Smooth muscle cell (in vitro differentiated cells): ENCODE results near the gene SINHCAF. TPM values are rescaled to one million over a fixed set of nuclear protein-coding genes. Genes with fewer than 3 reads are reported as not detected.
"Not testable (repeated sequence)": the region's sequence is repeated elsewhere in the genome, so short reads cannot be mapped to it uniquely, and the experiment has no call there.

Experiments used
- DNase-seq: peaks from one replicate; lab custom pipeline; 2025; ENCODE audit not compliant: unreplicated experiment; lab: John Stamatoyannopoulos, UW
- H2AFZ ChIP-seq: fragments of 200-600 bp; sonication (generic); 2 replicates; pipeline ENCODE4 v1.6.0; 2016; ENCODE audit warnings: antibody characterized with exemption, low read depth, mild to moderate bottlenecking
- H3F3A ChIP-seq: fragments of 200-600 bp; sonication (generic); 2 replicates; pipeline ENCODE4 v1.6.0; 2017; ENCODE audit warnings: antibody characterized with exemption, low read depth
- H3K27ac ChIP-seq: fragments of 200-600 bp; sonication (generic); 2 replicates; pipeline ENCODE4 v1.5.1; 2016; ENCODE audit warnings: low read depth, mild to moderate bottlenecking
- H3K27me3 ChIP-seq: fragments of 200-600 bp; sonication (generic); 2 replicates; pipeline ENCODE4 v1.6.1; 2016; ENCODE audit warnings: low read depth, mild to moderate bottlenecking
- H3K36me3 ChIP-seq: fragments of 200-600 bp; sonication (generic); 2 replicates; pipeline ENCODE4 v1.5.1; 2016; ENCODE audit warnings: low read depth
- H3K4me1 ChIP-seq: fragments of 200-600 bp; sonication (generic); 2 replicates; pipeline ENCODE4 v1.5.1; 2016; ENCODE audit warnings: low read depth
- H3K4me2 ChIP-seq: fragments of 200-600 bp; sonication (generic); 2 replicates; pipeline ENCODE4 v1.6.0; 2016; ENCODE audit warnings: mild to moderate bottlenecking
- H3K4me3 ChIP-seq: fragments of 200-600 bp; sonication (generic); 2 replicates; pipeline ENCODE4 v1.5.1; 2016; ENCODE audit warnings: mild to moderate bottlenecking
- H3K79me2 ChIP-seq: fragments of 200-600 bp; sonication (generic); 2 replicates; pipeline ENCODE4 v1.6.0; 2016; ENCODE audit warnings: low read depth, mild to moderate bottlenecking
- H3K9ac ChIP-seq: fragments of 200-600 bp; sonication (generic); 2 replicates; pipeline ENCODE4 v1.6.0; 2016; ENCODE audit warnings: low read depth
- H3K9me3 ChIP-seq: fragments of 200-600 bp; sonication (generic); replicated peaks from 2 replicates; pipeline ENCODE4 v1.5.1; 2016; ENCODE audit warnings: low read depth
- H4K20me1 ChIP-seq: fragments of 200-600 bp; sonication (generic); 2 replicates; pipeline ENCODE4 v1.6.0; 2016; ENCODE audit warnings: low read depth
- WGBS: methylation state at CpG from one replicate; pipeline ENCODE4 v1.1.7; 2016; ENCODE audit warnings: low lambda C conversion rate; 5-methylcytosine and 5-hydroxymethylcytosine counted together
- polyA plus RNA-seq: library from polyadenylated mRNA; unstranded; fragments of >200 nt; fragmentation: Nextera tagmentation; extraction: Ambion mirVana; gene quantifications from 2 replicates; pipeline ENCODE4 v1.2.1, GENCODE V29; 2016
- total RNA-seq: library from RNA; depleted of rRNA; stranded (reverse); fragments of >200 nt; gene quantifications from 2 replicates; pipeline ENCODE4 v1.2.3, GENCODE V29; 2014
- TF ChIP-seq, protein P1 (sequence below): fragments of 200-600 bp; sonication (generic); IDR thresholded peaks from 2 replicates; pipeline ENCODE4 v1.5.1; 2017; ENCODE audit warnings: borderline replicate concordance, mild to moderate bottlenecking, antibody characterized with exemption; ENCODE audit not compliant: insufficient read depth, poor library complexity, severe bottlenecking

SINHCAF gene
- total and polyA plus RNA-seq, 2 experiments from 2014 or later, result 41.6 to 101 TPM

DNA sequence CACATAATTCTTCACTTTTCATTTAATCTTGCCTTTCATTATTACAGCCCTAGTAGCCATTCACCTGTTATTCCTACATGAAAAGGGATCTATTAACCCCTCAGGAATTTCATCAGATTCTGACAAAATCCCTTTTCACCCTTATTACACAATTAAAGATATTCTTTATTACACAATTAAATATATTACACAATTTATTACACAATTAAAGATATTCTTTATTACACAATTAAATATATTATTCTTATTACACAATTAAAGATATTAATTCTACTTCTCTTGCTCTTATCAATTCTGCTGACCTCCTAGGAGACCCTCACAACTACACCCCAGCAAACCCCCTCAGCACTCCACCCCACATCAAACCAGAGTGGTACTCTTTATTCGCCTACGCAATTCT lies 77.1 kb downstream of the SINHCAF start:
- H3K36me3 ChIP-seq, result no peaks in the 10 kb centered on the region
- TF ChIP-seq, protein P1, sequence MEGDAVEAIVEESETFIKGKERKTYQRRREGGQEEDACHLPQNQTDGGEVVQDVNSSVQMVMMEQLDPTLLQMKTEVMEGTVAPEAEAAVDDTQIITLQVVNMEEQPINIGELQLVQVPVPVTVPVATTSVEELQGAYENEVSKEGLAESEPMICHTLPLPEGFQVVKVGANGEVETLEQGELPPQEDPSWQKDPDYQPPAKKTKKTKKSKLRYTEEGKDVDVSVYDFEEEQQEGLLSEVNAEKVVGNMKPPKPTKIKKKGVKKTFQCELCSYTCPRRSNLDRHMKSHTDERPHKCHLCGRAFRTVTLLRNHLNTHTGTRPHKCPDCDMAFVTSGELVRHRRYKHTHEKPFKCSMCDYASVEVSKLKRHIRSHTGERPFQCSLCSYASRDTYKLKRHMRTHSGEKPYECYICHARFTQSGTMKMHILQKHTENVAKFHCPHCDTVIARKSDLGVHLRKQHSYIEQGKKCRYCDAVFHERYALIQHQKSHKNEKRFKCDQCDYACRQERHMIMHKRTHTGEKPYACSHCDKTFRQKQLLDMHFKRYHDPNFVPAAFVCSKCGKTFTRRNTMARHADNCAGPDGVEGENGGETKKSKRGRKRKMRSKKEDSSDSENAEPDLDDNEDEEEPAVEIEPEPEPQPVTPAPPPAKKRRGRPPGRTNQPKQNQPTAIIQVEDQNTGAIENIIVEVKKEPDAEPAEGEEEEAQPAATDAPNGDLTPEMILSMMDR, result no peak
- DNase-seq, result no peak
- WGBS, result 95% methylated on average over 2 of the region's 2 CpGs
- no peaks in the 10 kb centered on the region for H3K4me1 ChIP-seq
- H3K4me2 ChIP-seq, result no peak overlapping the region
- no peaks in the 10 kb centered on the region for H3F3A ChIP-seq
- no peaks in the 10 kb centered on the region for H4K20me1 ChIP-seq
- H3K79me2 ChIP-seq, result no peaks in the 10 kb centered on the region
- H3K27ac ChIP-seq, result no peak overlapping the region
- no peak overlapping the region for H3K4me3 ChIP-seq
- H3K9ac ChIP-seq, result no peak overlapping the region
- H3K9me3 ChIP-seq, result no peaks in the 10 kb centered on the region
- no peaks in the 10 kb centered on the region for H3K27me3 ChIP-seq
- H2AFZ ChIP-seq, result no peak overlapping the region

DNA sequence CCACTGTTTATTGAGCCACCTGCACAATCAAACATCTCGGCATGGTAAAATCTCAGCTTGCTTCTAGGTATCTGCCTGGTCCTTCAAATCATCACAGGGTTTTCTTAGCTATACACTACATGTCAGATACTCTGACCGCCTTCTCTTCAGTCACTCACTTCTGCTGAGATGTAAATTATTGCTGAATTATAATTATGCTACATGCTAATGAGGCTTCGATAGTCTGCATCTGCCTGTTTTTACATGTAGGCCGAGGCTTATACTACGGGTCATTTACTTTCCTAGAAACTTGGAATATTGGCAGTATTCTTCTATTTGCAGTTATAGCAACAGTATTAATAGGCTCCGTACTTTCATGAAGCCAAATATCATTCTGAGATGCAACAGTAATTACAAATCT lies 77.6 kb downstream of the SINHCAF start:
- Histone ChIP-seq H2AFZ (no peak overlapping the region), H3K27me3 (no peaks in the 10 kb centered on the region), H3K79me2 (no peaks in the 10 kb centered on the region), H3K27ac (no peak overlapping the region), H3K9me3 (no peaks in the 10 kb centered on the region), H4K20me1 (no peaks in the 10 kb centered on the region), H3K9ac (no peak overlapping the region), H3K36me3 (no peaks in the 10 kb centered on the region), H3F3A (no peaks in the 10 kb centered on the region), H3K4me3 (no peak overlapping the region), H3K4me1 (no peaks in the 10 kb centered on the region), H3K4me2 (no peak overlapping the region)
- TF ChIP-seq, protein P1, result no peak
- WGBS, result 91% methylated on average over 6 of the region's 6 CpGs
- no peak for DNase-seq

DNA sequence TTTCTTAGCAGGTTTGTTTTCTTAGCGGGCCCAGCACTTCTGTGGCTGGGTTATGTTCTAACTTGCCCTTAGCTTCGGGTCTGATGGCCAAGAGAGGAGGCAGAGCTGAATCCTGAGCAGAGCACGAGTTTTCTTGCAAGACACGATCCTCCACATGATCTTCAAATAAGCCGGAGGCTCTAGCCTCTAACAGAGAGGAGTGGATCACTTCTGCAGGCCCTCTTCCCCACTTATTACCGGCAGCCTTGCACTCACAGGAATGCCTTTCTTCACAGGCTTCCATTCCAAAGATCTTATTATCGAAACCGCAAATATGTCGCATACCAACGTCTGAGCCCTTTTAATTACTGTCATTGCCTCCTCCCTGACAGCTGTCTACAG lies 79.5 kb downstream of the SINHCAF start:
- Histone ChIP-seq H3F3A (no peaks in the 10 kb centered on the region), H3K4me2 (peak overlapping the region; percentile 35), H3K27ac (peak overlapping the region; percentile 55), H3K27me3 (no peaks in the 10 kb centered on the region), H3K4me1 (no peaks in the 10 kb centered on the region), H3K9ac (no peak overlapping the region), H3K36me3 (no peaks in the 10 kb centered on the region), H3K79me2 (no peaks in the 10 kb centered on the region), H3K9me3 (no peaks in the 10 kb centered on the region), H2AFZ (peak overlapping the region; percentile 60), H4K20me1 (no peaks in the 10 kb centered on the region), H3K4me3 (no peak overlapping the region)
- TF ChIP-seq, protein P1, result no peak
- no peak for DNase-seq
- 39% methylated on average over 10 of the region's 10 CpGs for WGBS

DNA sequence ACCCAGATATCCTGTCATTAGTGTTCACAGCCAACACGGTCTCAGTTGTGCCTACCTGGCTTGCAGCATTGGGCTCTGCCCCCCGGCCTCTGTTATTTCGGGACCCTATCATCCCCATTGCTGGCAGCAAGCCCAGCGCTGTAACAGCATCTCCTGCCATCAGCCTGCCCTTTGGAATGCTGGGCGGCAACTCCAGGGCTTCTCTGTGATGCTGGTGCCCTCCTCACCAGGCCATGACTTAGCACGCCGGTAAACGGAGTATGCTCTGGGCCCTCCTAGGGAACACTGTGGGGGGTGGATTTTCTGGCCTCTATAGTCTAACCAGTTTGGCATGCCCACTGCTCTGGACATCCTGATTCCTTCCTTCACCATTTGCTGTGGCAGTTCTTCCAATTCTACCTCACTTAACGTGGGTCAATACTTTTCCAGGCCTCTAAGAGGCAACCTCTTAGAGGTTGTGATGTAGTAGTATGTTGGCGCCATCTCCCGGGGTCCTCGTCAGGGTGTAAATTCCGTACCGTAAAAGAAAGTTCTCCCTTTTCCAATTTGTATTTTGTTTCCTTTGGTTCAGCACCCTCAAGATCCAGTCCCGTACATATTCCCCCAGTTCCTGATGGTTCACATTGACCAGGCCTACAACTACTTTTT lies 80.0 kb downstream of the SINHCAF start:
- no peaks in the 10 kb centered on the region for H4K20me1 ChIP-seq
- H3K27me3 ChIP-seq, result no peaks in the 10 kb centered on the region
- 74% methylated on average over 15 of the region's 15 CpGs for WGBS
- H3F3A ChIP-seq, result no peaks in the 10 kb centered on the region
- no peak overlapping the region for H3K9ac ChIP-seq
- H3K4me1 ChIP-seq, result no peaks in the 10 kb centered on the region
- DNase-seq, result no peak
- peak overlapping the region; percentile 55 for H3K27ac ChIP-seq
- TF ChIP-seq, protein P1, result peak; percentile 26
- H2AFZ ChIP-seq, result peak overlapping the region; percentile 60
- H3K79me2 ChIP-seq, result no peaks in the 10 kb centered on the region
- H3K9me3 ChIP-seq, result no peaks in the 10 kb centered on the region
- H3K36me3 ChIP-seq, result no peaks in the 10 kb centered on the region
- peak overlapping the region; percentile 35 for H3K4me2 ChIP-seq
- H3K4me3 ChIP-seq, result no peak overlapping the region

DNA sequence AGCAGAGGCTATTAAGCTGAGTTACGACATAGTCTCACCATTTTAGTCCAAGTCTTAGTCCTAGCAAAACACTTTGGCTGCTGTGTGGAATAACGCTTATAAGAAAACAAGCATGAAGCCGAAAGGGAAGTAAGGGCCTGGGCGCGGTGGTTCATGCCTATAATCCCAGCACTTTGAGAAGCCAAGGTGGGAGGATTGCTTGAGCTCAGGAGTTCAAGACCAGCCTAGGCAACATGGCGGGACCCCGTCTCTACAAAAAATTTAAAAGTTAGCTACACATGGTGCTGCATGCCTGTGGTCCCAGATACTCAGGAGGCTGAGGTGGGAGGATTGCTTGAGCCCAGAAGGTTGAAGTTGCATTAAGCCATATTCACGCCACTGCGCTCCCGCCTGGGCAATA lies 83.5 kb downstream of the SINHCAF start:
- H2AFZ ChIP-seq, H3K27me3 ChIP-seq, H3K27ac ChIP-seq, H3K79me2 ChIP-seq, H3K4me2 ChIP-seq, H3K9me3 ChIP-seq, H3K4me1 ChIP-seq, H3K36me3 ChIP-seq, H3F3A ChIP-seq, DNase-seq, H3K9ac ChIP-seq, H3K4me3 ChIP-seq, H4K20me1 ChIP-seq: not testable (repeated sequence)
- WGBS, result 88% methylated on average over 10 of the region's 10 CpGs
